Measurements from ENCODE around the gene SLC43A2. TPM values are rescaled to one million over a fixed set of nuclear protein-coding genes. Genes with fewer than 3 reads are reported as not detected.
"Not testable (repeated sequence)": the region's sequence is repeated elsewhere in the genome, so short reads cannot be mapped to it uniquely, and the experiment has no call there.

Gene SLC43A2
- polyA plus RNA-seq, 2 of the 4 experiments (the other 2 are of a cell fraction): 3.5 to 7.0 TPM

DNA sequence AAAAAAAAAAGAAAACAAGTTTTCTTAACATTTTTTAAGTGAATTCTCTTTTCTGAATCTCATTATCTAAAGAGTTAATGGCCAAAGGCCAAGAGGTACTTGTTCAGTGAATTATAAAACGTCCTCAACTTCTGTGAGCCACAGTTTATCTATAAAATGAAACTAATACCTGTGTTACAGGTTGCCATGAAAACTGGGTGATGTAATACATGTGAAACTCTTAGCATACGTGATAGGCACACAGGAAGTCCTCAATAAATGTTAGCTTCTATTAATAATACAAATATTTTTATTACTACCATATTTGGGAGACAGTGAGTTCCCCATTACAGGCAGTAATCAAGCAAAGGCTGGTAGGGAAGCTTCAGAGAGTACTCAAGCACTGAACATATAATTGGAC, 98.8 kb downstream of the SLC43A2 start:
- Histone ChIP-seq H3K9me3 (no peaks in the 10 kb centered on the region), H3K4me3 (no peak overlapping the region), H3K4me2 (no peak overlapping the region), H3K27ac (no peak overlapping the region; a peak in 1 of 6 replicates), H3K4me1 (peaks cover 3% of the 10 kb centered on the region; the same call in 1 of the 3 replicates)
- DNase-seq (ENCODE audit: low read depth in 1 of 2, low spot score in 1 of 2) (no peak), FAIRE-seq (no peak), ATAC-seq (no peak)
- ChIA-PET CTCF (interaction anchor here (1.6 to 4.6 kb wide), 3 partner anchors 11 to 100 kb away, joined by 3 to 21 read pairs (median 12); partner anchors contain the start of gene INPP5K), POLR2A (no interaction called here)
- 53% methylated on average over 2 of the region's 2 CpGs for WGBS (ENCODE audit: missing lambda C conversion rate)
- TF ChIP-seq ZNF302 (CRISPR knock-in tag; IDR thresholded peaks at IDR 0.05) (no peak), JUN (IDR thresholded peaks at IDR 0.05) (no peak), MAFK (IDR thresholded peaks at IDR 0.05; ENCODE audit: partially characterized antibody) (no peak), EHMT2 (IDR thresholded peaks at IDR 0.05; ENCODE audit: low read depth) (no peak), POLR2A (IDR thresholded peaks at IDR 0.05; ENCODE audit: low read length) (no peak), SREBF2 (IDR thresholded peaks at IDR 0.05) (no peak), FOSL2 (IDR thresholded peaks at IDR 0.05) (no peak), FOSL2 (CRISPR knock-in tag; IDR thresholded peaks at IDR 0.05) (no peak), POLR2AphosphoS2 (conservative IDR thresholded peaks at IDR 0.05; ENCODE audit: low read length) (no peak), JUNB (IDR thresholded peaks at IDR 0.05) (no peak), RARB (CRISPR knock-in tag; IDR thresholded peaks at IDR 0.05) (no peak), TP53 (CRISPR knock-in tag; IDR thresholded peaks at IDR 0.05) (no peak), CBX8 (IDR thresholded peaks at IDR 0.05) (no peak), EHF (CRISPR knock-in tag; IDR thresholded peaks at IDR 0.05) (no peak), ZSCAN20 (CRISPR knock-in tag; IDR thresholded peaks at IDR 0.05) (no peak)
- TF ChIP-seq, protein P1, sequence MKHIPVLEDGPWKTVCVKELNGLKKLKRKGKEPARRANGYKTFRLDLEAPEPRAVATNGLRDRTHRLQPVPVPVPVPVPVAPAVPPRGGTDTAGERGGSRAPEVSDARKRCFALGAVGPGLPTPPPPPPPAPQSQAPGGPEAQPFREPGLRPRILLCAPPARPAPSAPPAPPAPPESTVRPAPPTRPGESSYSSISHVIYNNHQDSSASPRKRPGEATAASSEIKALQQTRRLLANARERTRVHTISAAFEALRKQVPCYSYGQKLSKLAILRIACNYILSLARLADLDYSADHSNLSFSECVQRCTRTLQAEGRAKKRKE (CRISPR knock-in tag; IDR thresholded peaks at IDR 0.05; ENCODE audit: low read depth): no peak
- TF ChIP-seq, protein P2, sequence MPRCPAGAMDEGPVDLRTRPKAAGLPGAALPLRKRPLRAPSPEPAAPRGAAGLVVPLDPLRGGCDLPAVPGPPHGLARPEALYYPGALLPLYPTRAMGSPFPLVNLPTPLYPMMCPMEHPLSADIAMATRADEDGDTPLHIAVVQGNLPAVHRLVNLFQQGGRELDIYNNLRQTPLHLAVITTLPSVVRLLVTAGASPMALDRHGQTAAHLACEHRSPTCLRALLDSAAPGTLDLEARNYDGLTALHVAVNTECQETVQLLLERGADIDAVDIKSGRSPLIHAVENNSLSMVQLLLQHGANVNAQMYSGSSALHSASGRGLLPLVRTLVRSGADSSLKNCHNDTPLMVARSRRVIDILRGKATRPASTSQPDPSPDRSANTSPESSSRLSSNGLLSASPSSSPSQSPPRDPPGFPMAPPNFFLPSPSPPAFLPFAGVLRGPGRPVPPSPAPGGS (IDR thresholded peaks at IDR 0.05): no peak
- TF ChIP-seq, protein P3, sequence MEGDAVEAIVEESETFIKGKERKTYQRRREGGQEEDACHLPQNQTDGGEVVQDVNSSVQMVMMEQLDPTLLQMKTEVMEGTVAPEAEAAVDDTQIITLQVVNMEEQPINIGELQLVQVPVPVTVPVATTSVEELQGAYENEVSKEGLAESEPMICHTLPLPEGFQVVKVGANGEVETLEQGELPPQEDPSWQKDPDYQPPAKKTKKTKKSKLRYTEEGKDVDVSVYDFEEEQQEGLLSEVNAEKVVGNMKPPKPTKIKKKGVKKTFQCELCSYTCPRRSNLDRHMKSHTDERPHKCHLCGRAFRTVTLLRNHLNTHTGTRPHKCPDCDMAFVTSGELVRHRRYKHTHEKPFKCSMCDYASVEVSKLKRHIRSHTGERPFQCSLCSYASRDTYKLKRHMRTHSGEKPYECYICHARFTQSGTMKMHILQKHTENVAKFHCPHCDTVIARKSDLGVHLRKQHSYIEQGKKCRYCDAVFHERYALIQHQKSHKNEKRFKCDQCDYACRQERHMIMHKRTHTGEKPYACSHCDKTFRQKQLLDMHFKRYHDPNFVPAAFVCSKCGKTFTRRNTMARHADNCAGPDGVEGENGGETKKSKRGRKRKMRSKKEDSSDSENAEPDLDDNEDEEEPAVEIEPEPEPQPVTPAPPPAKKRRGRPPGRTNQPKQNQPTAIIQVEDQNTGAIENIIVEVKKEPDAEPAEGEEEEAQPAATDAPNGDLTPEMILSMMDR (IDR thresholded peaks at IDR 0.05): no peak

DNA sequence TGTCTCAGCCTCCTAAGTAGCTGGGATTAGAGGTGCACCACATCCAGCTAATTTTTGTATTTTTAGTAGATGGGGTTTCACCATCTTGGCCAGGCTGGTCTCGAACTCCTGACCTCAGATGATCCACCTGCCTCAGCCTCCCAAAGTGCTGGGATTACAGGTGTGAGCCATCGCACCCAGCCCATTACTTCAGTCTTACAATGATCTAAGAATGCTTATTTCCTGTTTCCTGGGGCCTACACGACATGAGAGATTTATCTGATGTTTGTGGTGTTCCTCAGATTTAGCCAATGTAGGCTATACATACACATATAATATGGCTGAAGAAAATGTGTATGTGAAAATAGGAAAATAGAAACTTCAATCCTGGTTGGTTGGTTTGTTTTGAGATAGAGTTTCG, 101.8 kb downstream of the SLC43A2 start:
- ATAC-seq; FAIRE-seq; H3K27ac ChIP-seq; DNase-seq (ENCODE audit: low read depth in 1 of 2, low spot score in 1 of 2); H3K4me3 ChIP-seq; H3K9me3 ChIP-seq; H3K4me2 ChIP-seq; H3K4me1 ChIP-seq: not testable (repeated sequence)
- ChIA-PET CTCF (interaction anchor here (0.8 to 2.3 kb wide), 6 partner anchors 8 to 39 kb away, joined by 3 to 7 read pairs (median 4); no protein-coding TSS in a partner anchor), POLR2A (interaction anchor here (1.6 kb wide), 1 partner anchor 11 kb away, joined by 6 read pairs; the partner anchor contains the start of gene INPP5K)
- 88% methylated on average over 4 of the region's 4 CpGs for WGBS (ENCODE audit: missing lambda C conversion rate)

DNA sequence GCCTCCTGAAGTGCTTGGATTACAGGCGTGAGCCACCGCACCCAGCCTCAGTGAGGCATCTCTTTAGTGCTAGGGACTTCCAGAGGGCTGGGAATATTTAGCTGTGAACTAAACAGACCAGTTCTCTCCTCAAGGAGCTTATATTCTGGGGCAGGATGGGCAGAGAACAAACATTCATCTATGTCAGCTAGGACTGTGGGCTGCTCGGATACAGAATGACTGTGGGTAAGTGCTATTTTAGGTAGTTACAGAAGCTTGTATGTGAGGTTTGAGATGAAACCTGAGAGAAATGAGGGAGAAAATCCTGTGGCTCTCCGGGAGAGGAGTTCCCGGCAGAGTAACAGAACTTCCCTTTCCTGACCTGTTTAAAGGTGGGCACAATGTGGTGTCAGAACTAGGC, 106.0 kb downstream of the SLC43A2 start:
- H3K4me1 ChIP-seq: peaks cover 6% of the 10 kb centered on the region; the same call in 1 of the 3 replicates
- no peak for TF ChIP-seq HOXA7 (CRISPR knock-in tag; IDR thresholded peaks at IDR 0.05)
- TF ChIP-seq POLR2A (IDR thresholded peaks at IDR 0.05; ENCODE audit: low read length): no peak
- no peak for TF ChIP-seq NPAS2 (CRISPR knock-in tag; IDR thresholded peaks at IDR 0.05; ENCODE audit: borderline replicate concordance)
- TF ChIP-seq ZFP36 (IDR thresholded peaks at IDR 0.05; ENCODE audit: borderline replicate concordance, partially characterized antibody): no peak
- TF ChIP-seq KDM1A (IDR thresholded peaks at IDR 0.05; ENCODE audit: low read depth): no peak
- no peak for TF ChIP-seq FOSL2 (IDR thresholded peaks at IDR 0.05)
- TF ChIP-seq FOSL2 (CRISPR knock-in tag; IDR thresholded peaks at IDR 0.05): no peak
- no peak for TF ChIP-seq FOSB (CRISPR knock-in tag; IDR thresholded peaks at IDR 0.05)
- no peak for TF ChIP-seq RNF2 (IDR thresholded peaks at IDR 0.05; ENCODE audit: borderline replicate concordance, low read depth)
- no peak for TF ChIP-seq FOXS1 (CRISPR knock-in tag; IDR thresholded peaks at IDR 0.05)
- no peak for TF ChIP-seq TFCP2L1 (CRISPR knock-in tag; IDR thresholded peaks at IDR 0.05)
- no peak for TF ChIP-seq EP300 (IDR thresholded peaks at IDR 0.05)
- no peak for TF ChIP-seq ZNF302 (CRISPR knock-in tag; IDR thresholded peaks at IDR 0.05)
- no peak for TF ChIP-seq ZSCAN20 (CRISPR knock-in tag; IDR thresholded peaks at IDR 0.05)
- TF ChIP-seq CHD4 (IDR thresholded peaks at IDR 0.05; ENCODE audit: borderline replicate concordance): no peak
- 94% methylated on average over 5 of the region's 5 CpGs for WGBS (ENCODE audit: missing lambda C conversion rate)
- ATAC-seq (no peak), DNase-seq (ENCODE audit: low read depth in 1 of 2, low spot score in 1 of 2) (no peak), FAIRE-seq (no peak)
- CTCF ChIA-PET: interaction anchor here (0.6 to 1.8 kb wide), 3 partner anchors 10 to 285 kb away, joined by 3 to 7 read pairs (median 5); no protein-coding TSS in a partner anchor
- H3K9me3 ChIP-seq: no peaks in the 10 kb centered on the region
- no peak overlapping the region for H3K4me2 ChIP-seq
- POLR2A ChIA-PET: no interaction called here
- H3K27ac ChIP-seq: no peak overlapping the region
- no peak overlapping the region for H3K4me3 ChIP-seq
